ENCODE data around the gene SGPL1. TPM values are rescaled to one million over a fixed set of nuclear protein-coding genes. Genes with fewer than 3 reads are reported as not detected.

The SGPL1 gene
- total RNA-seq, 1 experiment from 2014 or later, result 52.6 TPM

- Histone ChIP-seq H3K4me1 (ENCODE audit: insufficient read depth, low read length) (no peaks in the 10 kb centered on the region), H2BK12ac (ENCODE audit: insufficient read length, low read depth, low read length) (no peak overlapping the region), H3K18ac (ENCODE audit: insufficient read length, low read depth, low read length) (no peak overlapping the region), H3K4me2 (ENCODE audit: insufficient read depth, insufficient read length, low read length) (no peak overlapping the region), H3T11ph (ENCODE audit: low read length) (no peak overlapping the region), H3K9me3 (ENCODE audit: control insufficient read depth, low read depth, low read length) (no peaks in the 10 kb centered on the region), H2BK120ac (ENCODE audit: low read depth, low read length, poor library complexity, severe bottlenecking) (no peak overlapping the region), H3K27ac (ENCODE audit: insufficient read length, low read depth, low read length) (no peak overlapping the region), H4K8ac (replicated peaks; ENCODE audit: insufficient read length, low read depth, low read length) (no peak overlapping the region), H3K9ac (ENCODE audit: extremely low read depth, insufficient read length, low read length) (no peak overlapping the region), H3K14ac (ENCODE audit: insufficient read depth, low read length) (no peak overlapping the region), H3K79me1 (ENCODE audit: insufficient read depth, low read depth, low read length, poor library complexity, severe bottlenecking) (no peaks in the 10 kb centered on the region), H2BK5ac (ENCODE audit: insufficient read length, low read length) (no peak overlapping the region), H2AK5ac (ENCODE audit: insufficient read length, low read length) (no peak overlapping the region), H3K27me3 (ENCODE audit: insufficient read depth, low read length) (no peaks in the 10 kb centered on the region), H4K91ac (ENCODE audit: insufficient read length, low read depth, low read length) (no peak overlapping the region), H3K4ac (ENCODE audit: low read depth, low read length) (no peak overlapping the region), H3K56ac (ENCODE audit: insufficient read length, low read depth, low read length) (no peak overlapping the region), H2AFZ (ENCODE audit: low read length) (no peak overlapping the region), H4K5ac (ENCODE audit: insufficient read length, low read depth, low read length) (no peak overlapping the region), H3K23me2 (ENCODE audit: insufficient read length, low read depth, low read length, poor library complexity, severe bottlenecking) (no peaks in the 10 kb centered on the region), H3K23ac (ENCODE audit: insufficient read length, low read depth, low read length) (no peak overlapping the region), H3K79me2 (ENCODE audit: insufficient read depth, low read length) (no peaks in the 10 kb centered on the region), H2BK20ac (ENCODE audit: low read depth, low read length, poor library complexity, severe bottlenecking) (no peak overlapping the region), H2BK15ac (ENCODE audit: low read depth, low read length) (no peak overlapping the region), H4K20me1 (ENCODE audit: control insufficient read depth, insufficient read depth, insufficient read length) (no peaks in the 10 kb centered on the region)
- WGBS (ENCODE audit: extremely low coverage, insufficient read length, low lambda C conversion rate), result no CpG with 5 or more reads among the region's 2 CpGs
- no peak for TF ChIP-seq CTCF (conservative IDR thresholded peaks at IDR 0.05)
- DNase-seq, result no peak
- Mint-ChIP-seq H3K4me1 (no peaks in the 10 kb centered on the region), H3K36me3 (ENCODE audit: insufficient read depth in 1 of 3, low read depth in 3 of 3) (peaks cover 5 to 54% (median 50%) of the 10 kb centered on the region in 3 experiments; a peak in 6 of 7 replicates), H3K27ac (peak overlapping the region in 1 of 3 experiments; percentile 40; a peak in 2 of 7 replicates), H3K27me3 (ENCODE audit: low read depth) (no peaks in the 10 kb centered on the region), H3K9me3 (no peaks in the 10 kb centered on the region), H3K4me3 (no peak overlapping the region)
These were observed 33.9 kb downstream of the SGPL1 start for GRCh38 chr10:70849582-70850016.
